Measurements from ENCODE around the gene HES7. TPM values are rescaled to one million over a fixed set of nuclear protein-coding genes. Genes with fewer than 3 reads are reported as not detected.

HES7 gene
- total and polyA plus RNA-seq, 9 of the 15 experiments (the other 6 are each of a cell fraction or from before 2014, with no cell fraction given) = 0.03 to 1.7 (median 0.14) TPM; not detected in 1

GRCh38 chr17:8173056-8173870 lies 49.4 kb upstream of the HES7 start (continued):
- TF ChIP-seq CHD7 (IDR thresholded peaks at IDR 0.05; ENCODE audit: low read depth, low read length) (no peak), ZNF57 (CRISPR knock-in tag; IDR thresholded peaks at IDR 0.05) (peak; percentile 91), RB1 (IDR thresholded peaks at IDR 0.05; ENCODE audit: low read depth) (peak; percentile 78), ZNF785 (CRISPR knock-in tag; IDR thresholded peaks at IDR 0.05) (no peak), RBFOX2 (IDR thresholded peaks at IDR 0.05; ENCODE audit: low read depth, low read length) (peak; percentile 91), MTA1 (IDR thresholded peaks at IDR 0.05; ENCODE audit: borderline replicate concordance) (peak; percentile 95), MAFG (tag; conservative IDR thresholded peaks at IDR 0.05) (peak; percentile 90), RBM14 (IDR thresholded peaks at IDR 0.05; ENCODE audit: borderline replicate concordance, insufficient read depth, low read depth, low read length) (no peak), FOXM1 (IDR thresholded peaks at IDR 0.05; ENCODE audit: low read depth) (peak; percentile 20; the same call in 1 of the 2 replicates), FOXM1 (CRISPR knock-in tag; IDR thresholded peaks at IDR 0.05; ENCODE audit: low read depth) (no peak; the same call in 1 of the 2 replicates), ZBTB2 (IDR thresholded peaks at IDR 0.05) (peak; percentile 89; the same call in 1 of the 2 replicates), SIN3B (IDR thresholded peaks at IDR 0.05; ENCODE audit: low read depth) (no peak), ZNF695 (CRISPR knock-in tag; IDR thresholded peaks at IDR 0.05) (0 out of 2 replicates have a peak, but pooled peaks have one; percentile 79), ZNF146 (CRISPR knock-in tag; IDR thresholded peaks at IDR 0.05; ENCODE audit: unreplicated experiment) (no peak), C11orf30 (IDR thresholded peaks at IDR 0.05; ENCODE audit: low read depth) (peak; percentile 91), ZNF444 (CRISPR knock-in tag; IDR thresholded peaks at IDR 0.05) (peak; percentile 83; the same call in 1 of the 2 replicates)

Measured in K562 (cell line).